ENCODE data around the gene DIAPH1.

The DIAPH1 gene

DNA sequence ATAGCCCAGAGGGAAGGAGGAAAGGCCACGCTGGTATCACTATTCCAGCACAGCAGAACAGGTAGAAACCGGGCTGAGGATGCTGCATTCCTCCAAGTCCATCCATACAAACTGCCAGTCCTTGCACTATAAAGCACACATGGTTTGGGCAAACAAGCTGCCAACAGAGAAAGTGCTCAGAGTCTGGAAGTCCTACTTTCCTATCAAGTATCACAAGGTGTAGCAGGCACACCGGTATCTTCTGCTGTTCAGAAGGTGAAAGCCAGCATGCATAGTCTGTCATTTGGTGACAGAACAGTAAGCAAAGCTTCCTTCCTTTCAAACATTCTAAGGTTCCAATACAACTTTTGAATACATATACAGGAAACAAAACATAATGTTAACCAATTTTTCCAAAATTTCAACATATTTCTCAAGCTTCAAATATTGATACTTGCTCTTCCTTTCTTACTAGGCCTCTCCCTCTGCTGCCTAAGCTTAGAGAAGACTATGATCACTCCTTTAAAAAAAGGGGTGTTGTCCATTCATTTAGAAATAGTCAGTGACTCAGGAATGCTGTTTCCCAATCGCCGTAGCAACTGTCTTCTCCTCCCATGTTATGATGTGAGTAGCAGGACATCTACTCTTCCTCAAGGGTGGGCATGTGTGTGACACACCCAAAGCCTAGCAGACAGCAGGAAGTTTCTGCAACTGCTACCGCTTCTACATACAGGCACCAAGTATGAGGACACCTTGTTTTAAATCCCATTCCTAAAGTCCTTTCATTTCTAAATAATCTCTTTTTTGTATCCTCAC is 14.7 kb downstream of the DIAPH1 start (continued):
- TF ChIP-seq BCL11B (tag by site-specific recombination; IDR thresholded peaks at IDR 0.05; ENCODE audit: low read depth) (no peak), ZNF571 (tag by site-specific recombination; IDR thresholded peaks at IDR 0.05) (no peak)

DNA sequence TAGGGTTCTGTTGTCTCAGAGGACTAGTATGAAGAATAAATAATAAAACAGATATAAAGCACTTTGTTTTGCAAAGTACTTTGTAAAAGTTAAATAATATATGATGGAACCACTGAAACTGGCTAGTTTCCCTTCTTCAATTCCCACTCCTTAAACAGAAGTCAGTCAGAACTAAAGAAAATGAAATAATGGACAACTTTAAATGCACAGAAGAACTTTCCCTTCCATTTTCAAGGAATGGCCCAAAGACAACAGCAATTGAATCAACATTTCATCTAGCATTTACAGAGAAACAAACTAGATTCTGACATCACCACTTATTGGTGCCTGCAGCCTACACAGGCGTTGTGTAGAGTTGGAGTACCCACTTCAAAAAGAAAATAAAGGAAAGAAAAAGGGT is 16.2 kb downstream of the DIAPH1 start:
- H3K9me3 ChIP-seq (ENCODE audit: control insufficient read depth, insufficient read depth, low read depth, low read length), result no peaks in the 10 kb centered on the region
- ChIA-PET CTCF (interaction anchor here (0.6 to 3.7 kb wide), 9 partner anchors 10 to 1414 kb away, joined by 3 to 30 read pairs (median 5); partner anchors contain the start of gene DIAPH1), POLR2A (interaction anchor here (1.2 kb wide), 1 partner anchor 34 kb away, joined by 4 read pairs; the partner anchor contains the start of genes HDAC3 and RELL2)
- TF ChIP-seq GLI4 (tag by site-specific recombination; IDR thresholded peaks at IDR 0.05) (no peak), ZBTB48 (tag by site-specific recombination; IDR thresholded peaks at IDR 0.05) (no peak), ZBTB20 (tag by site-specific recombination; IDR thresholded peaks at IDR 0.05) (no peak), OSR2 (tag by site-specific recombination; IDR thresholded peaks at IDR 0.05) (no peak), ZNF677 (tag by site-specific recombination; IDR thresholded peaks at IDR 0.05) (no peak), ZNF416 (tag by site-specific recombination; IDR thresholded peaks at IDR 0.05) (no peak), ZNF629 (tag by site-specific recombination; IDR thresholded peaks at IDR 0.05) (no peak), ZBTB8A (tag by site-specific recombination; IDR thresholded peaks at IDR 0.05) (no peak), ZNF24 (tag by site-specific recombination; IDR thresholded peaks at IDR 0.05) (no peak), ZNF830 (tag by site-specific recombination; IDR thresholded peaks at IDR 0.05; ENCODE audit: low read depth) (no peak), ZNF530 (tag by site-specific recombination; IDR thresholded peaks at IDR 0.05; ENCODE audit: low read depth) (no peak), RBAK (tag by site-specific recombination; IDR thresholded peaks at IDR 0.05) (no peak), ZXDB (tag by site-specific recombination; IDR thresholded peaks at IDR 0.05) (no peak)
- no peak overlapping the region for H3K4me3 ChIP-seq (ENCODE audit: low read depth, low read length)
- H3K4me1 ChIP-seq (ENCODE audit: control insufficient read depth, insufficient read depth, low read length), result 0 out of 2 replicates have a peak, but pooled peaks cover 4% of the 10 kb centered on the region
- no peaks in the 10 kb centered on the region for H3K36me3 ChIP-seq (ENCODE audit: control insufficient read depth in 2 of 2, insufficient read depth in 1 of 2, low read length in 2 of 2)
- no peak overlapping the region for H3K27ac ChIP-seq (ENCODE audit: extremely low read depth, low read depth, low read length)

DNA sequence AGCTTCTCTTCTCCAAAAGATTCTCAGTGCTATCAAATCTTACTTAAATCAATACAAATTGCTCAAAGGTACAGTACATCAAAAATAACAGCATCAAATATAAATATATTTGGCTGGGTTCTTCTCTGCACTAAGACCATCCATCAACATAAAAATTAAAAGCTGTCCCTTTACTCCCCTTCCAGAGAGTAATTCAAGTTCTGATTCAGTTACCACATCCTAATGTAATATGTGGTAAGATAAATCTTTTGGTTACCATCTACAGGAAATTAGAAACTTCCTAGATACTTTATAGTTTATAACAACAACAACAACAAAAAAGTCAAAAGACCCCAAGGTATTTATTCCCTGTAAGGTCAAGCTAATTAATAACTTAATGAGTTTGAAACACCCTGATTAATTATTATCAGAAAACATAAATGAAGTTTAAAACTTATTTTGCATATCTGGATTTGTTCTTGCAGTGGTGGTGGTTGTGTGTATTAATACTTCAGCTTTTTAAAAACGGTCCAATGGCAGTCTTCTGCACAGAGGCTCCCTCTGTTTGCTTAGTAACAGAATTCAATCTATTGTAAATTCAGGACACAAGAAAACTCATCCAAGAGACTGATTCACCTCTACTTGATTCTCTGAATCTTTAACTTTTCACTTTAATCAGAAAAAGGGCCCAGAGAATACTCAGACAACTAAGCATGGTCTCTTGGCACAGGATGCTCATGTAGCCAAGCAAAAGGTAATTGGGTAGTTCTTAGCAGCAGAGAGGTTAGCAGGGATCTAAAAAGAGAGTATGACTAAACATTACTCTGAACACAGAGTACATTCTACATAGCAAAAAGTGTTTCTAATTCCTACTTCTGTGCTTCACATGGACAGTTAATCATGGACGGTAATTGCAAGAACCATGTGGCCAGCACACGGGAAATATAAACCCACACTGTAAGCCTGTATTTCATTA is 20.1 kb downstream of the DIAPH1 start:
- no peaks in the 10 kb centered on the region for H3K9me3 ChIP-seq (ENCODE audit: control insufficient read depth, insufficient read depth, low read depth, low read length)
- POLR2A ChIA-PET, result interaction anchor here (1.1 to 2.1 kb wide), 2 partner anchors 20 to 38 kb away, joined by 4 to 7 read pairs; partner anchors contain the start of genes DIAPH1 and RELL2
- H3K36me3 ChIP-seq (ENCODE audit: control insufficient read depth in 2 of 2, insufficient read depth in 1 of 2, low read length in 2 of 2), result peaks cover 0 to 5% of the 10 kb centered on the region in 2 experiments; a peak in 1 of 3 replicates
- H3K4me3 ChIP-seq (ENCODE audit: low read depth, low read length), result no peak overlapping the region
- CTCF ChIA-PET, result interaction anchor here (0.6 to 3.1 kb wide), 7 partner anchors 8 to 203 kb away, joined by 3 to 28 read pairs (median 5); partner anchors contain the start of gene DIAPH1
- H3K27ac ChIP-seq (ENCODE audit: extremely low read depth, low read depth, low read length), result no peak overlapping the region
- no peaks in the 10 kb centered on the region for H3K4me1 ChIP-seq (ENCODE audit: control insufficient read depth, insufficient read depth, low read length)
- TF ChIP-seq MYNN (tag by site-specific recombination; IDR thresholded peaks at IDR 0.05; ENCODE audit: borderline replicate concordance), result no peak
- TF ChIP-seq EGR2 (tag by site-specific recombination; IDR thresholded peaks at IDR 0.05; ENCODE audit: low read depth), result no peak
- TF ChIP-seq, protein P1, sequence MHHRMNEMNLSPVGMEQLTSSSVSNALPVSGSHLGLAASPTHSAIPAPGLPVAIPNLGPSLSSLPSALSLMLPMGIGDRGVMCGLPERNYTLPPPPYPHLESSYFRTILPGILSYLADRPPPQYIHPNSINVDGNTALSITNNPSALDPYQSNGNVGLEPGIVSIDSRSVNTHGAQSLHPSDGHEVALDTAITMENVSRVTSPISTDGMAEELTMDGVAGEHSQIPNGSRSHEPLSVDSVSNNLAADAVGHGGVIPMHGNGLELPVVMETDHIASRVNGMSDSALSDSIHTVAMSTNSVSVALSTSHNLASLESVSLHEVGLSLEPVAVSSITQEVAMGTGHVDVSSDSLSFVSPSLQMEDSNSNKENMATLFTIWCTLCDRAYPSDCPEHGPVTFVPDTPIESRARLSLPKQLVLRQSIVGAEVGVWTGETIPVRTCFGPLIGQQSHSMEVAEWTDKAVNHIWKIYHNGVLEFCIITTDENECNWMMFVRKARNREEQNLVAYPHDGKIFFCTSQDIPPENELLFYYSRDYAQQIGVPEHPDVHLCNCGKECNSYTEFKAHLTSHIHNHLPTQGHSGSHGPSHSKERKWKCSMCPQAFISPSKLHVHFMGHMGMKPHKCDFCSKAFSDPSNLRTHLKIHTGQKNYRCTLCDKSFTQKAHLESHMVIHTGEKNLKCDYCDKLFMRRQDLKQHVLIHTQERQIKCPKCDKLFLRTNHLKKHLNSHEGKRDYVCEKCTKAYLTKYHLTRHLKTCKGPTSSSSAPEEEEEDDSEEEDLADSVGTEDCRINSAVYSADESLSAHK (tag by site-specific recombination; IDR thresholded peaks at IDR 0.05), result 0 out of 2 replicates have a peak, but pooled peaks have one; percentile 25
- TF ChIP-seq ZNF670 (tag by site-specific recombination; IDR thresholded peaks at IDR 0.05; ENCODE audit: low read depth), result no peak
